Activated gamma-delta T cell treated with anti-CD3 and anti-CD28 coated beads, Interleukin-2, amount 50 U/mL, for 16 hours (primary cell): Measurements from ENCODE around the gene MAMLD1.

Experiments used
- DNase-seq: peaks from one replicate; pipeline ENCODE4 v3.0.0-alpha.2; 2020; ENCODE audit warnings: low read depth

The MAMLD1 gene

DNA sequence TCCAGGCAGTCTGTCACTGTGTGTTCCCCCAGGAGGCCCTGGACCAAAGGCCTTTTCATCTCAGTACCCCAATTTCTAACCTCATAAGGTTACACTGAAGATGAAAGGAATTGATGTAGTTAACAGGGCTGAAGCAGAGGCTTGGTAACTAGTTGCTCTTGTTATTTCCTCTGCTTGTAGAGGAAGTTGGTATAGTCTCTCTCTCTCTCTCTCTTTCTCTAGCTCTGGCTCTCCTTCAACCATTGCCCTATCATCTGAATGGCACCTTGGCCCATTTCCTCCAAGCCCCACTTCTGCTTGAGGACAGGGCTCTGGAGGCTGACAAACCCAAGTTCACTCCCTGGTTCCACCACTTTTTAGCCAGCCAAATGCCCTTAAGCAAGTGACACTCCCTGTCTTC, 96.1 kb downstream of the MAMLD1 start:
- DNase-seq, result no peak

DNA sequence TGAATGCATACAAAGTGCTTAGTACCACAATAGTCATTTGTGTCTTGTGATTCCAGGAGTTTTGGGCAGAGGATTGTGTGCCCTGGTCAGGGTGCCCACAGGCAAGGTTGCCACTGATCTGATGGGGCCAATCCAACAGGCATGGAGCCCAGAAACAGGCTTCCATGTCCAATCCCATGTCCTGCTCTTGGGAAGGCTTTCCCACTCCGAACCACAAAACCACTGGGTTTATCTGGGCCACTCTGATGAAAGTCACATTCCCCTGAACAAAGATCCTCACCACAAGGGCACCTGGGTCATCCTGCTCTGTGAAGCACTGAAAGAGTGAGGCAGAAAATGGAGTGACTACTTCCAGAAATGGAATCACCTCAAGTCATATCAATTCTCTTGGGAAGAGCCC, 96.9 kb downstream of the MAMLD1 start:
- DNase-seq, result no peak

DNA sequence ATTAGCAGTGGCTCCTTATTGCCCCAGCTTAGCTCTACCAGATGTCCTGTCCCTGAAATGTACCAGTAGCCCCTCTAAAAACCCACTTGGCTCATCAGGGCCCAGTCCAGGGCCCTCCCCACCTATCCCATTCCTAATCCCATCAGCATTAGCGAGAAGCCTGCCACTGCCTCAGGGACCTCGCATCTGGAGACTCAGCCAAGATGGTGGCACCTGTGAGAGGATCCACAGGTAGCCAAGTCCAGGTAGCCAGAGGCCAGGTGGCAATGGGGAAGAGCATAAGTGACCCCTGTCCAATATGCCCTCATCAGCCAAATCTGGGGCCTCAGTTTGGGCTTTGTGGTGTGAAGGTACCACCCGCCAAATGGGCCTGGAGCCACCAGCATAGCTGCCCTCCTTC, 97.7 kb downstream of the MAMLD1 start:
- DNase-seq, result no peak

DNA sequence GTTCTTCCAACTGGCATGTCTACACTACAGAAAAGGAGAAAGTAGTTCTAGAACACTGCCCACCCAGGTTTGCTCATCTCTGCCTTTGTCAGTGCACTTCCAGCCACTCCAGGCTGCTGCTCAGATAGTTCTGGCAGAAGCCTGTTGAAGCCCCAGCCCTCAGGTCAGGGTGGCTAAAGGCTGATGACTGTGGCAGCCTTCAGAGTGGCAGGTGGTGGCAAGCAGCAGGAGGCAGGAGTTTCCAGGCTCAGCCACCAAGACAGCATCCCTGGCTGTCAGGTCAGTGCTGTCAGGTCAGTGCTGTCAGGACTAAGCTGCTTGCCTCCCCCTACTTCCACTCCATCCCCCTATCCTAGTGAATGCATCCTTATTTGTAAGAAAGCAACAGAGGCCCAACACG, 100.4 kb downstream of the MAMLD1 start:
- no peak for DNase-seq

DNA sequence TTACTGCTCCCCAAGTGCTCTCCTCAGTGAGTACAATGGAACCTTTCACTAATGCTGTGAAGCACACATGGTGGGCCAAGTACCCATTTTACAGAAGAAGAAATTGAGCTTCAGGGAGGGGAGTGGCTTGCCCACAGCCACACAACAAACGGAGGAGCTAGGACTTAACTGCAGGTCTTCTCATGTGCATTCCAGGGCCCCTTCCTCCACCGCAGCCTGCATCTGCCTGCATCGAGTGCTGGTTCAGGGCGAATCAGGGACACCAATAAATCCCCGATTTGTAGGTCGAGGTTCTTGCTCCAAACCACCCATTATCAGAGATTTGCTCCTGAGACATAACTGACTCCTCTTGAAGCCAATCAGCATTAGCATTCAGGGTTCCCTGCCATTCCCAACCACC, 100.9 kb downstream of the MAMLD1 start:
- DNase-seq, result no peak

DNA sequence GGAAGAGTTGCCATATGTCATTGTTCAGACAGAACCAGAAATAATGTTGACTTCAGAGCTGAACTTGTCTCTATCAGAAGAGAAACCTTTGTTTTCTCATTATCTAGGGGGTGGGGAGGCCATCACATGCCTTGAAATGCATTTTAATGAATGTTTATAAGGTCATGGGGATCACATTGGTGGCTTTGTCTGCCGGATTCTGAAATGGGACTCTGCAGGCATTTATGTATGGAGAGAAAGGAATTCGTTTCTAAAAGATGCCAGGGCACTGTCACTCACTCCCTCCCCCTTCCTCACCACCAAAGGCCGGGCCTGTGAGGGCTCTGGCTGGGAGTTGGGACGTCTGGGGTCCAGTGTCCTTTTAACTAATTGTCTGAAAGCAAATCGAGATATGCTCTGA, 102.2 kb downstream of the MAMLD1 start:
- no peak for DNase-seq

DNA sequence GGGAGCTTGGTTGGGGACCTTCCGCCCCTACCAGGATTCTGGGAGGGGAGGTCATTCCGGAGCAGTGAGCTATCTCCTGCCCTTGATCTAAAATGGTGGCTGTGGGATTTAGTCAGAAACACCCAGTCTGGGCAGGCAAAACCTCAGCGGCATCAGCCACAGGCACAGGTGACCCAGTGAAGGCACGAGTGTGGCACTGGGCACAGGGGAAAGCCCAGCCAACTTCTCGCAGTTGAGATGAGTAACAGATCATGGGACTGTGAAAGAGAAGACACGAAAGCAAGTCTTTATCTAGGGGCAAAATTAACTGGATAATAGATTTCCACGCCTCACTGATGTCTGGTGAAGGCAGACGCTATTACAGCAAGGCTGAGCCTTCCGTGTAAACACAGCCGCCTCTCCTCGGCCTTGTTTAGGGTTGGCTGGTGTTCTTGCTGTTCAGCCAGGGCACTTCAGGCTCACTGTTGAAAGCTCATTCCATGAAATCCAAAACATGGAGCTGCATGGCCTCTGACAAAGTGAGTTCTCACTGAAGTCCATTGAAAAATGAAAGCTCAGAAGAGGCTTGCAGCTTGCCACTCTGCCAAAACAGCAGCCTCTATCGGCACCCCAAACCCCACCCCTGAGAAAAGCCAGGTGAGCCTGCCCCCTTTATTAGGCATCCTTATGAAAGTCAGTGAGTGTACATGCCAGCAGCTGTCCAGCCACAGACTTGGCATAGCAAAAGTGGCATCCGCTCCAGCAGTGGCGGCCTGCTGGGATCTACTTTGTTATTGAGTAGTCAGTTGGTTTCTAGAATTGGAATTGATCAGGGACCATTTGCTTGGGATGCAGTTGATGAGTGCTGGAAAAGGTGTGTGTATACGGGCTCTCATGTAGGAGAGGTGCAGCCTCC, 103.0 kb downstream of the MAMLD1 start:
- DNase-seq, result no peak

DNA sequence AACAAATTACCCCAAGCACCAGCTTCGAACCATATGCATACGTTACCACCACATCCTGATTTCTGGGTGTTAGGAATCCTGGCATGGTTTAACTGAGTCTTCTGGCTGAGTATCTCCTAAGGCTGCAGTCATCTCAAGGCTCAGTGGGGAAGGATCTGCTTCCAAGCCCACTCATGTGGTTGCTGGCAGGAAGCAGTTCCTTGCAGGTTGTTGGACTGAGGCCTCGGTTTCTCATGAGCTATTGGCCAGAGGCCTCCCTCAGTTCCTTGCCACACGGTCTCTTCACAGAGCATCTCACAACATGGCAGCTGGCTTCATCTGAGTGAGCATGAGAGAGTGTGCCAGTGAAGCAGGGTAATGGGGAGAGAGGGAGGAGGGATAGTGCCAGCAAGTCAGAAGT, 109.2 kb downstream of the MAMLD1 start:
- DNase-seq, result no peak

DNA sequence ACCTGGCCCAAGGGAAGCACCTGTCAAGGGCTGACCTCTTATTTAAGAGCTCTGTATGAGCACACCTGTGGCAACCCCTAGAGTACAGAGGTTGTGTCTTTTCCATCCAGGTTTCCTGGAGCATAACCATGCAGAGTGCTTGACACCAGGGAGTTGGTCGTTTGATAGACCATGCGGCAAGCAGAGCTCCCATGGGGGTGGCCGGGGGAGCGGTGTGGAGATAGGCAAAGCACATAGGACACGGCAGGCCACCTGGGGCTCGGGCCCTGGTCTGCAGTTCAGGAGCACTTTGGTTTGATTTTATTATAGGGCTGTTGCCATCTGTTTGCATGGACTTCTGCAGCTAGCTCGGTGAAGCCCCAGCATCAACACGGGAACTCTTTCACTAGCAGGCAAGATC, 110.3 kb downstream of the MAMLD1 start:
- no peak for DNase-seq

DNA sequence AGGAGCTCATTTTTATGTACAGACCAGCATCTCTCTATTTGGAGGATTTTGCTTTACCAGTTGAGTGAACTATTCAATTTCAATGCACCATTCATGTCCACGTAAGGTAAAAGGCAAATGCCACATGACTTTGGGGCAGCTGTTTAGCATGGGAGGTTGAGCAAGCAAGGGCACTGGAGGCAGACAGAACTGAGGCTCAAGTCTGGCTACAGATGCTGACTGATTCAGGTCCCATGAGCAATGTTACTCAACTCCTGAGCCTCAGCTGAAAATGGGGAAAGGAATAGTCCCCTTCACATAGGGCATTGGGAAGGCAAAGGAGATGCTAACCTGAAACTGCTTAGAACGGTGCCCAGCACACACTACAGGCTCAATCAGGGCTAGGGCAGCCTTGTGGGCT, 112.3 kb downstream of the MAMLD1 start:
- DNase-seq, result no peak

DNA sequence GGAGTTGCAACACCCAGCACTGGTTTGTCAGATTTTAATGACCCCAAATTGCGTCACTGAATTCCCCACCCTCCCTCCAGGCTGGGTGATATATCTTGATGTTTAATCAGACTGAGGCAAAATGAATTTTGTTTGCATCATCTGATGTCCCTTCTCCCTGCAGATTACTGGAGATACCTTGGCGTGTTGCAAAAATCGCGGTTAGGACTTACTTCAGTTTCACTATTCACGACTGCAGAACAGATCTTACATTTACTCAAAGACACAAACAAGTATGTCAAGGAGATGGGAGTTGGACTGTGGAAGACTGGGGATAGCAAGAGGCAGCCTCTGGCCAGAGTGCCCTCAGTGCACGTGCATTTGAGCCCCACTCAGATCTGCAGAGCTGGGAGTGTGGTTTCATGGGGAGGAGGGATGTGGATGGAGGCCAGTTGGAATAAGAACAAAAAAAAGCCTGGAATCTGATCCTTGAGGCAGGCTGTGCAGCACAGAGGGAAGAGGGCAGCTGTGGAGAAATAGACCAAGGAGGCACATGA, 113.1 kb downstream of the MAMLD1 start:
- DNase-seq, result no peak

DNA sequence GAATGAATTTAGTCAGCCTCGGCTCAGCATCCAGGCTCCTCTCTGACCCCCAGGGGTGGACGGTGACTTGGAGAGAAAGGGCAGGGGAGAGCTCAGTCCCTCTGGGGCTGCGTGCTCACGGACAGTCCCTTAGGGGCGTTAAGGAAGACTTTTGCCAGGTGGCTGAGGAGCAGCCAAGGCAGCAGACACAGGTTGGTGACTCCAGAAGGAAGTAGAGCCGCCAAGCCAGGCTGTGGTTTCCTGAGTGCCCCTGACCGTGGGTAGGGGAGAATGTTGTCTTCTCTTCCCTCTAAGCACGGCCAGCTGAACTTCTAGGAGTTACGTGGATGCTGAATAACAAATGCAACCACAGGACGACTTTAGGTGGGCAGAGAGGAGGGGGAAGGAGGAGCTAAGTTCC, 114.3 kb downstream of the MAMLD1 start:
- no peak for DNase-seq

DNA sequence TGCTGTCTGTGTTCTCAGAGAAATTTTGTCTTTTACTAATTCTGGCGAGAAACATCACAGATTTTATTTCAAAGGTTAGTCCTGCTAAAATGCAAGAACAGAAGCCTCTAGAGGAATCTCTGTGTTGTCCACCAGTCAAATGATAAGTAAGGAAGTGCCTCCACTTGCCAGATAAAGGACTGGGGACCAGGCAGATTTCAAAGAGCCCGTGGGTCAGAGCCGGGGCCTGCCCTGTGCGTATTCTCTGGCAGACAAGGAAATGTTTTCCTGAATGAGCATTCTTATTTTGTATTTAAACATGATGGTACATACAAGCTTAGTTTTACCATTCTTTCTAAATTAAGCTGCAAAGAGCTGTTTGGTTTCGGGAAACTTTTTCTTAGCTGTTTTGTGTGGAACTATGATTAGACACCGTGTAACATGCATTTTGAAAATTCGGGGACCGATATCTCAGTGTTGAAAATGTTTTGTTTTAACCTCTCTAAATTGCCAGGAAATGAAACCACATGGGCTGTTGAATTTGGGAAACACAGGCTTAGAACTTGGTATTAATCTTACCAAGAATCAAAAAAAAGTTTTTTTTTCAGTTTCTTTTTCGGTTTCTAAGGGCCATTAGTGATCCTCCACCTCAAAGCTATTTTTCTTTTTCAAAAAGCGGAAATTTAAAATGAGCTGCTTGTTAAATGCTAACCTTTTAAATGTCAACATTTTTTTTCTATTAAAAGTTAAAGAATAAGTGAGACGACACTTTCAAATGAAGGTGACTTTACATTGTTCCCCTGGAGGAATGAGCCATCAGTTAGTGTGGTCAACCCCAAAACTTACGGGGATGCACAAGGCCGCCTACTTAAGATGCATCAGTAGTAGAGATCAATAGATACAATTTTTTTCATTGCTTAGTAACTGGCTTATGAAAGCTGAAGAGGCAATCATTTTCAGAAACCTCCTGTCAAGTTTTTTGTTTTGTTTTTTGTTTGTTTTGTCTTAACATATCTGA, 115.7 kb downstream of the MAMLD1 start:
- DNase-seq, result no peak

DNA sequence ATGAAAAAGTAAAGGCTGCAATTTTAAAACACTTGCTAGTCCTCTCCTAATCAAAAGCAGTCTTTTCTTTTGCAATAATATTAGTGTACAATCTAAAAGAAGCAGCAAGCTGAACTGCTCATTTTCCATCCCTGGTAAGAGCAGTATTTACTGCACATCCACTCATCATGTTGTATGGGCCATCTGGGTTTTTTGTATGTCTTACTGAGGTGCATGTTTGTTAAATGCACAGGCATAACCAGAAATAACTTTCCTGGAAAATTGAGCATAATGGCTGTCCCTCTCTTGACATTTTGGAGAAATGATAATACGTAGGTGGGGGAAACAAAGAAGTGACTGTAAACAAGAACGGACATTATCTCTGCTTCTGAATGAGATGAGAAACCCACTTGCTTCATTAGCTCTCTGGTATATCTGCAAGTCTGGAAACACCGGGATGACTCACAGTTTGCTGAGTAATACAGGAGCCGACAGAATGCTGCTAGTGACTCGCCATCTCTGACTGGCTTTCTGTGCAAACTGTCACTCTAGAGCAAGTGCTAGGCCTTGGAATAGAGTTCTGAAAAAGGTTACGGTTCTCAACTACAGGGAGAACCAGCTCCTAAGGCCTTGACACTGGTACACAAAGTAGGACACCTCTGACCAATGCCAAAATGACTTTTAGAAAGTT, 119.6 kb downstream of the MAMLD1 start:
- DNase-seq, result peak; percentile 22

DNA sequence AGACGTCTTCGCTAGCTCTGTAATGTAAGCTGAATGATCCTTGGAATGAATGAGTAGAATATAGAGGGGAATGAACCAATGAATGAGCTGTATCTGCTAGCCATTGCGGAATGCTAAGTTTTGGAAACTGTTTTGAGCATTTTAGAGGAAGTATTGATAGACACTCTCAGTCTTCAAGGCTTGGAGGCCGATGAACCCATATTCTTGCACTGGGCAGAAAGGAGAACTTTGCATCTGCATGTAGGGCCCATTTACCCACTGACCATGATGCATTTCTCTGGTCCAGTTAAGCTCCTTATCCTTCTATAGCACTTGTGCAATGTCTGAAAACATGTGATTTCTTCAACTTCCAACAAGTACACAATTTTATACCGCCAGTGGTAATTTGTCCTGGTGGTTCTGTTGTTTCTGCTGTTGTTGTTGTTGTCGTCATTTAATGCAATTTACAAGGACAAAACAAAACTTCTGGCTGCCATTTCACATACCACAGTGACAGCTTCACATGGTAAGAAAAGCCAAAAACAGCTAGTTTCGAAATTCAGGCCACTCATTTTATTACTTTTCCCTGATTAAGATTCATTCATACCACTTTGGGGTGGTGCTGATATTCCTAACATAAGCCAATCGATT, 120.4 kb downstream of the MAMLD1 start:
- DNase-seq, result no peak

DNA sequence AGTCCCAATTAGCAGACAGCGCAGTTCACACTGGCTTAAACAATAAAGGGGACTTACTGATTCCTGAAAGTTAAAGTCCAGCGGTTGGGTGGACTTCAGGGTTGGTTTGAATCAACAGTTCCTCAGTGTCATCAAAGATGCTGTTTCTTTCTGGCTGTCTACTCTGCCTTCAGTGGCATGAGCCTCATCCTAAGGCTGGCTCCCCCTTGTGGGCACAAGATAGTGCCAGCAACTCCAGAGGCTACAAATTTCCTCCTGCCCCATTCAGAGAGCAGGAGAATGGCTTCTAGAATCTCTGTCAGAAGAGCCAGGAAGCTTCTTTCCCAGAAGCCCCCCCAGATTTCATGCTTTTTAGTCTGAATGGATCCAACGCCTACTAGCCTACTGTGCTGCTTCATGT, 122.9 kb downstream of the MAMLD1 start:
- DNase-seq, result peak; percentile 7

DNA sequence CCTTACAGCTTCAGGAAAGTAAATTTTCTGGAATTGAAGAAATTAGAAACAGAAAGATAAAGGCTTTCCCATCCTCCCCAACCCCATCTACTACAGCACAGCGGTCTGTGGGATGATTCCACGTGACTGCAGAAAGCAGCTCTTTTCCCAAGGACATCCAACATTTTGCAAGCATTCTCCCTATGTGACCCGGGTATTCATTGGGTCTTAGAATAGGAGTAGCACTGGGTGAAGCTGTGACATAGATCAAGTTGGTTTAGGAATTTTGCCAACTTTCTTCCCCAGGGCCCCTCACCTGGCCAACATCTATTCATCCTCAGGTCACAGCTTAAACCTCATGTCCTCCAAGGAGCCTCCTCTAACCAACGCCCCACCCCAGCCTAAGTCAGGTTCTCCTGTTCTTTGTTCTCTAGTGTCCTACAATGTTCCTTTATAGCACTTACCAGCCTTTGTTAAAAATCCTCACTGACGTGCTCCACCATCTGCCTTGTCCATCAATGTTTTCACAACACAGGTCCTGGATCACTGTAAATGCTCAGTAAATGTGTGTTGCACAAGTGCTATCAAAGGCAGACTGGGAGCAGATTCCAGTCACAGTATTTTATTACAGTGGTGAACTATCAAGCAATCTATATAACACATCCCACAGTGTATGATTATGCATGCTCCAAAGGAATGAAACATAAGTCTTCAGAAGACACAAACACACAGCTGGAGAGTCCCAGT, 124.4 kb downstream of the MAMLD1 start:
- DNase-seq, result no peak

DNA sequence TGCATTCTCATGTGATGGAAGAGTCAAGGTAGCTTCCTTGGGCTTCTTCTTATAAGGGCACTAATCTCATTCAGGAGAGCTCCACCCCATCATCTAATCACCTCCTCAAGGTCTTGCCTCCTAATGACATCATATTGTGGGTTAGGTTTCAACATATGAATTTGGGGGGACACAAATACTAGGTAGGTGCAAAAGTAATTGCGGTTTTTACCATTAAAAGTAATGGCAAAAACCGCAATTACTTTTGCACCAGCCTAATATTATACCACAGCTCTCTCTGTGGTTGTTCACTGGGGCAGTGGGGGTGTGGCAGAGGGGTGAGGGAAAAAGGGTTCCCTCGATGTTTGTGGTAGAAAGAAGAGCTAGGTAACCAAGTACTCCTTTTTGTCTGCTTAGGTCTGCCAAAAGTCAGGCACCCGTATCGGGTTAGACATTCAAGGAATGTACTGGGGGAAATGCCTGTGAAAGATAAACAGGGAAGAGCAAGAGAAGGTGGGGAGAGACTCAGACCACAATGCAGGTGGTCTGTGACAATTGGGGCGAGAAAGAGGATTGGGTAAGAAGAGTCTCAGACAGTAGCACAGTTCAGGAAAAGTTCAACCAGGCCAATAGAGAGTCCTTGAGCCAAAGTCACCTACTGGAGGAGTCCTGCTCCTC, 126.4 kb downstream of the MAMLD1 start:
- no peak for DNase-seq

DNA sequence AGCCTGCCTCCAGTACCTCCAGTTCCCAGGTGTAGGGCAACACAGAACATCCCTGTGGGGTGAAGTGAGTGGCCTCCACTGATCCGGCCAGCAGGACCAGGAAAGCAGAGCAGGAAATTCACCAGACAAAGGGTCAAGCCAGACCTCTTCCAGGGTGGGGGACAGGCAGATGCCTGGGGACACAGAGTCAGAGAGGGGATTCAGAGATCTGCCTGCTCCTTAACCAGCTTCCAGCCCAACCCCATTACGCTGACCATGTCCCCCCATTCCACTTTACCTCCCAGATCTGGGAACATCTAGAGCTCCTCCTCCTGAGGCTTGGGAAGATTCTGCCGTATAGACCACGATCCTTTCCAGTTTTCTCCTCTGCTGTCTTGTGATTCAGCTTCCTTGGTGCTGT, 132.4 kb downstream of the MAMLD1 start:
- no peak for DNase-seq

DNA sequence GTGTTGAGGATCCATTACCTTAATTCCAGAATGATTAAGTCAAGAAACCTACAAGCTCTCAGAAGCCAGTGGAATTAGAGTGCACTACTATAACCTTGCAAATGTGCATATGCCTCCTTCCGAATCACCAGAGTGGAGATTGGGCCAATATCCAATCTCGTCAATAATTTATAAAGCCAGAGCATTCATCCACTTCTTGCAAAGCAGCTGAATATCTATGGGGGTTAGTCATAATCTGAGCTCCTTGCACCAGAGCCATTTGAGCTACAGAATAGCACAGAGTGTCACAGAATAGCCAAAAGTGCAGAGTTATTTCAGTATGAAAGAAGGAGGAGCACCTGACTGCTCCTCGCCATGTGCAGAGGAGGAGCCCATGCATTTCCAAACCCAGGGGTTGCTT, 136.1 kb downstream of the MAMLD1 start:
- DNase-seq, result no peak
